COLO668 (cell line): ENCODE measurements around the gene BPIFB1.
A peak's percentile ranks its signal among the peaks of the same experiment; 100 is the strongest.

ENCODE experiments used
- DNase-seq: peaks from one replicate; lab custom pipeline; 2025; ENCODE audit not compliant: unreplicated experiment; lab: John Stamatoyannopoulos, UW

The BPIFB1 gene

GRCh38 chr20:33322456-33322855, 39.4 kb downstream of the BPIFB1 start:
- DNase-seq = no peak

GRCh38 chr20:33323236-33323635, 40.2 kb downstream of the BPIFB1 start:
- DNase-seq = no peak

- DNase-seq = no peak
Observed at GRCh38 chr20:33325350-33325749, 42.3 kb downstream of the BPIFB1 start.

GRCh38 chr20:33328157-33329137, 45.4 kb downstream of the BPIFB1 start:
- DNase-seq = peak; percentile 21

- DNase-seq = no peak
Observed at GRCh38 chr20:33332905-33333456, 50.0 kb downstream of the BPIFB1 start.

GRCh38 chr20:33333616-33334015, 50.6 kb downstream of the BPIFB1 start:
- DNase-seq = no peak

GRCh38 chr20:33334111-33334510, 51.1 kb downstream of the BPIFB1 start:
- DNase-seq = no peak

GRCh38 chr20:33336375-33336774, 53.4 kb downstream of the BPIFB1 start:
- DNase-seq = no peak

- DNase-seq = no peak
Observed at GRCh38 chr20:33337119-33337518, 54.1 kb downstream of the BPIFB1 start.

- no peak for DNase-seq
Observed at GRCh38 chr20:33337531-33338165, 54.6 kb downstream of the BPIFB1 start.

GRCh38 chr20:33338467-33339258, 55.6 kb downstream of the BPIFB1 start:
- DNase-seq = no peak

GRCh38 chr20:33339515-33340058, 56.6 kb downstream of the BPIFB1 start:
- no peak for DNase-seq

- no peak for DNase-seq
Observed at GRCh38 chr20:33343521-33343920, 60.5 kb downstream of the BPIFB1 start.

- DNase-seq = no peak
Observed at GRCh38 chr20:33345342-33345741, 62.3 kb downstream of the BPIFB1 start.

- DNase-seq = no peak
Observed at GRCh38 chr20:33348136-33348937, 65.3 kb downstream of the BPIFB1 start.

- DNase-seq = no peak
Observed at GRCh38 chr20:33349493-33349892, 66.5 kb downstream of the BPIFB1 start.

GRCh38 chr20:33351696-33352095, 68.7 kb downstream of the BPIFB1 start:
- no peak for DNase-seq

GRCh38 chr20:33352258-33353012, 69.4 kb downstream of the BPIFB1 start:
- no peak for DNase-seq

GRCh38 chr20:33353013-33353402, 70.0 kb downstream of the BPIFB1 start:
- no peak for DNase-seq
